Sciatic nerve (tissue), 2 donors: ENCODE measurements around the gene FAM219A. TPM values are rescaled to one million over a fixed set of nuclear protein-coding genes. Genes with fewer than 3 reads are reported as not detected.
A peak's percentile ranks its signal among the peaks of the same experiment; 100 is the strongest.

ENCODE experiments used
- ATAC-seq: fragments of 200-7000 bp; cut with Tn5 transposase; one replicate; pipeline ENCODE4 v1.9.1; 2020; ENCODE audit warnings: mild to moderate bottlenecking, moderate library complexity
- DNase-seq: peaks from one replicate; pipeline ENCODE4 v3.0.0-alpha.2; 2020; ENCODE audit warnings: low spot score
- intact Hi-C: fragments of 100-400 bp; cut with DNase I; formaldehyde crosslinking; loops from one replicate; pipeline ENCODE4 v1.14.2; 2022
- total RNA-seq: library from RNA; stranded (reverse); fragmentation: NEBNext Ultra II Directional; extraction: Animal tissue kit (Norgen Biotek cat#: 25700); gene quantifications from one replicate; pipeline ENCODE4 v1.2.1, GENCODE V29; 2021
- donor health status: DM: no; HTN: no; CAD: no.
- donor health status: DM: no; HTN: no; CAD: no.

Gene FAM219A
- total RNA-seq, 1 donor from 2014 or later: 29.8 TPM

DNA sequence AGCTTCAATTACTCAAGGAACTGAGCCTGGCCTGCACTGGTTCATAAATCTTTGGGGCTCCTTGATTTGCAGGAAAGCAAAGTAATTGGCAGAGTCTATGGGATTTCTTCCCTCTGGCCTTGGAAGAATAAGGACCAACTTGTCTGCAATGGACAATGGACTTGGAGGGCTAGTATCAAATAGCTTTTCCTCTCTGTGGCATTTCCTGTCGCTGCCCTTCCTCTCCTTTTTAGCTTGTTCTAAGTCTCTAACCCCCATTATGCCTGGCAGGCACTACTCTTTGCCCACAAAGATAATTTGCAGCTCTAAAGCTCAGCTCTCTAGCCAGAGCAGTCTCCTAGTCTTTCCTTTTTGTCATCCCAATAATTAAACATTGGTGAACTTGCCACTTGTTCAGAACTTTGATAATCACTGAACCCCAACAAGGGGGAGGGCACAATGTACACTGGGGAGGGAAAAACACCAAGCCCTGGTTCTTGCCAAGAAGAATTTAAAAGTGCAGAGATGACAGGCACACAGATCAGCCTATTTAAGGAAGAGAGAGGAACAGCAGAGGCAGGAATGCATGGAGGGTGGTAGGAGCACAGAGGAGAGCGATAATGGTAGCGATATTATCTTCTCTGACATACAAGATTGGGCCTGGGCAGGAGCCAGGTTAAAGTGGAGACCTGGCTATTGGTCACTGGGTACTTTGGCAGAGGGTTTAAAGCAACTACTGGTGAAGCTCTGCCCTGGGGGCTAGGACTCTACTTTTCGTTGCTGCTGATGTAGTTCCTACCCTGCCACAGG, 38.5 kb downstream of the FAM219A start:
- intact Hi-C loops: no loop called here
- no peak for ATAC-seq
- no peak for DNase-seq

- DNase-seq (no peak), ATAC-seq (no peak)
- intact Hi-C loops: no loop called here
These were observed 40.6 kb downstream of the FAM219A start for GRCh38 chr9:34417734-34418133.

DNA sequence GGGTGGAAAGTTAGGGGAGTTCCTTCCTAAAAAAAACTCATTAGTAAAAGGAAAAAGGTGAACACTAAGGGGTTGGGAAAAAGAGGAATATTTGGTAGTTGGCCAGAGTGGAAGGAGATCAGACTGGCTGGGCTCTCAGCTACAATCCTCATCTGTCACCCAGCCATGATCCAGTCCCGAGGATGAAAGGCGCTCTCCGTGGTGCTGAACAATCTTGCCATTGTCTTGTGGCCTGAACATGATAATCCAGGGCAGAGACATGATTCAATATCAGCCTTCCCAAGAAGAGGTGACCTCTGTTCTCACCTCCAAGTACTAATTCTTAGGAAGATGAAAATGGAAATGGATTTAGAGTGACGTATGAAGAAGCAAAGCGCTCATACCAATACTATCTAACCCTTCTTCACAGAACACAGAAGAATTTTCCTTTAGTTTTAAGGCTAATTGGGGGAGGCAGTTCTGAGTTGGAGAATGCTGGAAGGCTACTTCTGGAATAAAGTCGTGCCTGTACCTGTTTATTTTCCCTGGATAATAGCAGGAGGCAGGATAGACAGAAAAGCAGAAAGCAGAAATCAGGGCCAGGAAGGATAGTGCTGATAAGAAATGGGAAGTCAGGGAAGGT, 45.0 kb downstream of the FAM219A start:
- intact Hi-C loops: no loop called here
- ATAC-seq: no peak
- peak; percentile 76 for DNase-seq

GRCh38 chr9:34412336-34412735, 46.0 kb downstream of the FAM219A start:
- no peak for ATAC-seq
- intact Hi-C loops: no loop called here

DNA sequence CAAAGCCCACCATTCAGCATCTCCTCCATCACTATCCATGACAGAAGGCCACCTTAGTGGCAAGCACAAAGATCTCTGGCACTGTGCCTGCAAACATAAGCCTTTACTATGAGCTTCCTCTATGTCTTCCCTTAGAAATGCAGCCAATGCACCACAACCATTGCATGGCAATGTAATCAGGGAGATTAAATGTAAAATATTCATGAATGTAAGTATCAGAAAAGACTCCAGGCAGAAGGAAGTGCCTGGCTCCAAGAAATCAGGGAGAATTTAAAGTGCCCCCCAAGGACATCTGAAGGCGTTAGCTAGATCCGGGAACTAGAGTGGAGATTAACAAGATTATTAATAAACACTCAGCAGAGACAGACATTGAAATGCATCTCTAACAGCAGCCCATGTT, 49.2 kb downstream of the FAM219A start:
- DNase-seq (no peak), ATAC-seq (no peak)
- intact Hi-C loops: loop anchor here (5.0 to 10.0 kb wide), 2 partner anchors 178 to 296 kb away; partner anchors contain the start of gene CNTFR

More at GRCh38 chr9:34412336-34412735, 46.0 kb downstream of the FAM219A start:
- no peak for DNase-seq

DNA sequence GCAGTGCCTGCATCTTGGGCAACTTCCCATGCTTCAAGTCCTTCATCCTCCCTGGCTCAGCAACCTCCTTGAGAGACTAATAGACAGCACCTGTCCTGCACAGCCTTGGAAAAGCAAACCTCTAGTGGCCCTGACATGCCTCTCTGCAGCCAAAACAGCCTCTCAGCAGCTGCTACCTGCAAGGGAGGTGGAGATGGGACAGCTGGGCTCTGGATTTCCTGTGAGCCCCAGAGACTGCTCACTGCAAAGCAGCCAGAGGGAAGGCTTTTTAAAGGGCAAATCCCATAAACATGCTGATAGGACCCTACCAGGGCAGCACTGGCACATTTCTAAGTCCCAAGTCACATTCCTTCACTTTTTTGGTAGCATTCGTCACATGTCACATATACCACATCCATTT, 50.2 kb downstream of the FAM219A start:
- DNase-seq (no peak), ATAC-seq (no peak)
- intact Hi-C loops: loop anchor here (5.0 to 10.0 kb wide), 2 partner anchors 179 to 297 kb away; partner anchors contain the start of gene CNTFR

DNA sequence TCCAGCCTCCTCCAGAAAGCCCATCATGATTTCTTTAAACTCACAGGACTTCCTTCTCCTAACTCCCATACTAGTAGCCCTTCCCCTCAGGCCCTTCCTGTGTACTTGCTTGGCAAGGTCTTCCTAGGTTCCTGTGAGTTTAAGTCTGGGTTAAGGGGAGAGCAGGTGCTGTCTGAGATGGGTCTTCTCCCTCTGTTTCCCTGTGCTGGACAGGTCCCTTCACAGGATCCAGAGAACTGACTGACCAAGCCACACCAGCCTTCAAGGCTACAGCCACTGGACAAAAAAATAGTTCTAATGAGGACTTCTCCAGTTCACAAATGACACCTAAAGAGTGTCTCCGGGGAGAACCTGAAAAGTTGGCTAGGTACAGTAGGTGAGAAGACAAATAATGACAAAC, 52.2 kb downstream of the FAM219A start:
- ATAC-seq (no peak), DNase-seq (no peak)
- intact Hi-C loops: loop anchor here (5.0 to 10.0 kb wide), 2 partner anchors 181 to 299 kb away; partner anchors contain the start of gene CNTFR

DNA sequence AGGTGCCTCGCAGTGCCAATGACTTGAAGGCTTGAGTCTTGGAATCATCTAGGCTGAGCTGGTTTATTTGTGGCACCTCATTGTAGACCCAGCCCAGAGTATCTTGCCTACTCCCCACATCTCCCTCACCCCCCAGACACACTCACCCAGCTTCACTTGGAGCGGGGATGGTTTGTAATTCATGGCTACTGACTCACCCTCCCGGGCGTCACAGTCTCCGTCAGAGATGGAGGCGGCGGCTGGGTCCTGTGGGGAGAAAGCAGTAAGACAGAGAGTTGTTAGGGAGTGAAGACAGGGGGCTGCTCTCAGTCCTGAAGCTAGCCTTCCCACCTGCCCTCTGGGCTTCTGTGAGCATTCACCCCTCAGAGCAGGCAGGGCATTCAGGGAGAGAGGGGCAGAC, 52.7 kb downstream of the FAM219A start:
- DNase-seq (no peak), ATAC-seq (no peak)
- intact Hi-C loops: loop anchor here (5.0 to 10.0 kb wide), 2 partner anchors 182 to 299 kb away; partner anchors contain the start of gene CNTFR

GRCh38 chr9:34403554-34404380, 54.6 kb downstream of the FAM219A start:
- peak; percentile 82 for DNase-seq
- peak; percentile 71 for ATAC-seq
- intact Hi-C loops: loop anchor here (5.0 to 10.0 kb wide), 2 partner anchors 144 to 301 kb away; no protein-coding TSS in a partner anchor

- ATAC-seq: no peak
- DNase-seq: no peak
- intact Hi-C loops: loop anchor here (5.0 to 10.0 kb wide), 2 partner anchors 146 to 304 kb away; no protein-coding TSS in a partner anchor
These were observed 57.4 kb downstream of the FAM219A start for GRCh38 chr9:34400686-34401602.

- no peak for ATAC-seq
- intact Hi-C loops: loop anchor here (5.0 to 10.0 kb wide), 2 partner anchors 147 to 305 kb away; no protein-coding TSS in a partner anchor
These were observed 58.1 kb downstream of the FAM219A start for GRCh38 chr9:34400275-34400674.

DNA sequence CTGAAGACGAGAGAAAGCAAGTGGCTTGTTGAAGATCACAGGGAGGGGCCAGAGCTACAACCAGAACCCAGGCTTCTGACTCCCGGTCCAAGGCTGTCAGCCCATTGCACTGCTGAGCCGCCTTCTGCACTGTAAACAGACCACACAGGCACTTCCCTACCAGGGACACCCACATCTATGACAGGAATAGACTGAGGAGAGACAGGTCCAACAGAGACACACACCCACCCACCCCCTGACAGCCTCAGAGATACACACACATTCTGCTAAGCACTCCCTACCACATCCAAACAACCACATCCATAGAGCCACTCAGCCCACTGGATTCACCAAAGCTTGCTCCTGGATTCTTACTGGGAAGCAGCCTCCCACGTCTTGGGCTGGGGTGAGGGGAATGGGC, 58.6 kb downstream of the FAM219A start:
- DNase-seq: no peak
- intact Hi-C loops: loop anchor here (5.0 to 10.0 kb wide), 2 partner anchors 148 to 305 kb away; no protein-coding TSS in a partner anchor
- no peak for ATAC-seq

More at GRCh38 chr9:34400275-34400674, 58.1 kb downstream of the FAM219A start:
- DNase-seq: no peak

GRCh38 chr9:34398875-34399274, 59.5 kb downstream of the FAM219A start:
- ATAC-seq (no peak), DNase-seq (no peak)
- intact Hi-C loops: no loop called here

DNA sequence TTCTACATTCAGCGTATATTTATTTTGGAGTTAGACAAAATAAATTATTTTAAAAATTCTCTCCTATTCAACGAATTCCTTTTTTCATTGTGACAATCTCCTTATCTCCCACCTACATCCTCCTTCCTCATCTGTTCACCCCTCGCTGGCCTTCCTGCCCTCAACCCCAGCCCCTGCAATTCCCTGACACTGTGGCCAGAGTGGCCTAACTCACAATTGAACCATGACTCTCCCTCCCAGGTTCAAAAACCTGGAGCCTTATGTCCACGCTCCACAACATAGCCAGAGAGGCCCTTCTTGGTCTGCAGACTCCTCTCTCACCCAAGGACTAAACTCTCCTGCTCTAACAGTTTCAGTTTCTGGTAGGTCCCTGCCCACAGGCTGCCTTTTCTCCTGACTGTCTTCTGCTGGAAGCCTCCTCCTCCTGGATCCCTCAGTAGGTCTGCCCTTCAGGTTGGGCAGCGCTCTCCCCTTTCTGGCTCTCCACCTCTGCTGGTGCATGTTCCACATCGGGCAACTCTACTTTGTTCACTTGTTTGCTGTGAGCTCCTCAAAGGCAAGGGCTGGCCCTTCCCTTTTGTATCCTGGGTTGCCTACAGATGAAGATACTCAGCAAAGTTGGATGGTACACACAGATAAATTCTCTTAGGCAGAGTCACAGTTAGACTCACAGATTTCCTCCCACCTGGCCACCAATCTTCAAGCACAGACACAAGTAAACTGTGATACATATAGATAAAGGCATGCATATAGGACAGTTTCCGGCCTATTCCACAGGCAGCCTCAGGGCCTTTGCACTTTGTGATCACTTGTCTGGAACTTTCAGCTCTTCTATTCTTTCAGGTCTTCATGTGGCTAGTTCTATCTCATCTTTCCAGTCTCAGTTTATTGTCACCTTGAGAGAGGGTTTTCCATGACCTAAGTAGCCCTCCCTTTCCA, 61.8 kb downstream of the FAM219A start:
- DNase-seq (no peak), ATAC-seq (no peak)
- intact Hi-C loops: no loop called here

- DNase-seq (no peak), ATAC-seq (no peak)
- intact Hi-C loops: no loop called here
These were observed 65.9 kb downstream of the FAM219A start for GRCh38 chr9:34392511-34392910.

DNA sequence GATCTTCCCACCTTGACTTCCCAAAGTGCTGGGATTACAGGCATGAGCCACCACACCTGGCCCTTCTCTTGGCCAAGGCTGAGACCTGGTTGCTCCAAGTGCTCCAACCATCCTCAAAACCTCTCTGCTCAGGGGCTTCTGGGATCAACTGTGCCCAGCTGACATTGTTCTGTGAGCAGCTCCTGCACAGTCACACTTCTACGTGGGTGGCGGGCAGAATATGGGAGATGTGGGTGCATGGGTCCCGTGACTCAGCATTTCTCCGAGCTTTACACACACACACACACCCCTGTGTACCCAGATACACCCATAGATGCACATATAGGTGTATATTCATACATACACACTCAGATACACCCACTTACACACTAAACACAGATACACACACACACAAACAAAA, 71.1 kb downstream of the FAM219A start:
- DNase-seq (no peak), ATAC-seq (no peak)
- intact Hi-C loops: no loop called here

DNA sequence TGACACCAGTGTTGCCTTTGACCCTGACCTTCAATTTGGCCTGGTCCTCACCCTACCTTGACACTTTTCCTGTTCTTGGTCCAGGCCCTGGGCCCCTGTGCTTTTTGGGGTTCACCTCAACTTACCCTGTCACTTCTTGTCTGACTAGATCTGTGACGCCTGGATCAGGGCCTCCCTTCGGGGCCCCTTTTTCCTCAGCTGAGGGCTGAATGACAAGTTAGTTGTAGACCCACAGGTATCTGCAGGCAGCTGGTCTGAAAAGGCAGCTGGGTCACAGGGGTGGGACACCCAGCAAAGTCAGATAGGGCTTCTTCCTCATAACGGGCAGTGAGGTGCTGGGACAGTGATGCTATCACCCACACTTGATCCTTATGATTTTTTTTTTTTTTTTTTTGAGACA, 71.7 kb downstream of the FAM219A start:
- DNase-seq: no peak
- no peak for ATAC-seq
- intact Hi-C loops: no loop called here
